Osteoblast (primary cell): ENCODE results near the gene SUMO3. TPM values are rescaled to one million over a fixed set of nuclear protein-coding genes. Genes with fewer than 3 reads are reported as not detected.

Source experiments
- DNase-seq: peaks from one replicate; pipeline ENCODE4 v3.0.0; 2011; ENCODE audit warnings: low spot score, mixed read lengths; ENCODE audit not compliant: insufficient read length; ENCODE audit errors: missing footprints
- H2AFZ ChIP-seq: 2 replicates; pipeline ENCODE4 v1.6.0; 2011; ENCODE audit warnings: mild to moderate bottlenecking, low read length
- H3K27ac ChIP-seq: 2 replicates; pipeline ENCODE4 v1.5.1; 2011; ENCODE audit warnings: mild to moderate bottlenecking, low read depth, low read length, moderate library complexity
- H3K27me3 ChIP-seq: 2 replicates; pipeline ENCODE4 v1.6.0; 2012; ENCODE audit warnings: mild to moderate bottlenecking, control low read depth, inconsistent platforms, low read length, moderate library complexity; ENCODE audit not compliant: insufficient read depth
- H3K36me3 ChIP-seq: 2 replicates; pipeline ENCODE4 v1.5.1; 2011; ENCODE audit warnings: mild to moderate bottlenecking, low read length, control low read depth, moderate library complexity; ENCODE audit not compliant: insufficient read depth
- H3K4me1 ChIP-seq: 2 replicates; pipeline ENCODE4 v1.5.1; 2011; ENCODE audit warnings: mild to moderate bottlenecking, low read length, control low read depth, moderate library complexity; ENCODE audit not compliant: insufficient read depth
- H3K4me2 ChIP-seq: 2 replicates; pipeline ENCODE4 v1.6.0; 2011; ENCODE audit warnings: mild to moderate bottlenecking, low read length; ENCODE audit not compliant: insufficient read depth
- H3K4me3 ChIP-seq: fragments of 200-600 bp; sonication (generic); 3 replicates; pipeline ENCODE4 v1.5.1; 2012; ENCODE audit warnings: mild to moderate bottlenecking, low read length, inconsistent platforms; ENCODE audit not compliant: insufficient read depth
- H3K79me2 ChIP-seq: 2 replicates; pipeline ENCODE4 v1.6.0; 2012; ENCODE audit warnings: mild to moderate bottlenecking, low read length, control low read depth, inconsistent platforms; ENCODE audit not compliant: insufficient read depth
- H3K9me3 ChIP-seq: 2 replicates; pipeline ENCODE4 v1.5.1; 2011; ENCODE audit warnings: low read depth, low read length, control low read depth
- H4K20me1 ChIP-seq: 2 replicates; pipeline ENCODE4 v1.6.0; 2012; ENCODE audit warnings: mild to moderate bottlenecking, low read length, control low read depth; ENCODE audit not compliant: insufficient read depth
- CTCF ChIP-seq: IDR thresholded peaks from 2 replicates; pipeline ENCODE4 v1.5.1; 2011; ENCODE audit warnings: mild to moderate bottlenecking, low read depth, low read length, moderate library complexity; ENCODE audit errors: extremely low read depth
- total RNA-seq: library from RNA; depleted of rRNA; stranded (reverse); fragments of >200 nt; gene quantifications from 2 replicates; pipeline ENCODE4 v1.2.3, GENCODE V29; 2012

The SUMO3 gene
- total RNA-seq, 1 donor: 80.7 TPM

- peak overlapping the region; percentile 82 for H3K4me3 ChIP-seq
- peaks cover 24% of the 10 kb centered on the region for H3K4me1 ChIP-seq
- peak; percentile 58 for DNase-seq
- peaks cover 13% of the 10 kb centered on the region for H3K36me3 ChIP-seq
- H3K27me3 ChIP-seq: no peaks in the 10 kb centered on the region
- TF ChIP-seq CTCF: no peak
- H3K4me2 ChIP-seq: peak overlapping the region; percentile 87
- H2AFZ ChIP-seq: no peak overlapping the region
- peak overlapping the region; percentile 37 for H3K27ac ChIP-seq
- peaks cover 41% of the 10 kb centered on the region for H4K20me1 ChIP-seq
- peaks cover 2% of the 10 kb centered on the region for H3K9me3 ChIP-seq
- H3K79me2 ChIP-seq: peaks cover 56% of the 10 kb centered on the region
Measured at GRCh38 chr21:44816761-44817505, 929 bp downstream of the SUMO3 start.

GRCh38 chr21:44815852-44816628, 1.8 kb downstream of the SUMO3 start:
- TF ChIP-seq CTCF: no peak
- Histone ChIP-seq H3K27me3 (no peaks in the 10 kb centered on the region), H3K4me2 (peak overlapping the region; percentile 66), H2AFZ (no peak overlapping the region), H3K4me3 (peak overlapping the region; percentile 3), H3K36me3 (peaks cover 14% of the 10 kb centered on the region), H3K9me3 (no peaks in the 10 kb centered on the region), H3K27ac (peak overlapping the region; percentile 28), H3K4me1 (peaks cover 23% of the 10 kb centered on the region), H3K79me2 (peaks cover 65% of the 10 kb centered on the region), H4K20me1 (peaks cover 42% of the 10 kb centered on the region)
- peak; percentile 70 for DNase-seq

GRCh38 chr21:44815225-44815624, 2.6 kb downstream of the SUMO3 start:
- H3K27ac ChIP-seq: peak overlapping the region; percentile 46
- peaks cover 51% of the 10 kb centered on the region for H4K20me1 ChIP-seq
- peak overlapping the region; percentile 66 for H3K4me2 ChIP-seq
- peaks cover 73% of the 10 kb centered on the region for H3K79me2 ChIP-seq
- no peaks in the 10 kb centered on the region for H3K27me3 ChIP-seq
- TF ChIP-seq CTCF: no peak
- no peak overlapping the region for H2AFZ ChIP-seq
- peaks cover 21% of the 10 kb centered on the region for H3K4me1 ChIP-seq
- DNase-seq: peak; percentile 78
- no peak overlapping the region for H3K4me3 ChIP-seq
- H3K36me3 ChIP-seq: peaks cover 22% of the 10 kb centered on the region
- no peaks in the 10 kb centered on the region for H3K9me3 ChIP-seq

- Histone ChIP-seq H3K9me3 (no peaks in the 10 kb centered on the region), H3K4me3 (no peak overlapping the region), H4K20me1 (peaks cover 54% of the 10 kb centered on the region), H3K4me2 (peak overlapping the region; percentile 66), H3K79me2 (peaks cover 80% of the 10 kb centered on the region), H3K4me1 (peaks cover 21% of the 10 kb centered on the region), H3K27me3 (no peaks in the 10 kb centered on the region), H3K27ac (peak overlapping the region; percentile 46), H2AFZ (no peak overlapping the region), H3K36me3 (peaks cover 29% of the 10 kb centered on the region)
- DNase-seq: peak; percentile 87
- TF ChIP-seq CTCF: no peak
Measured at GRCh38 chr21:44814498-44815023, 3.3 kb downstream of the SUMO3 start.
